GM12801 (cell line): ENCODE measurements around the gene HYAL1.

Experiments used
- TF ChIP-seq, protein P1 (sequence below): IDR thresholded peaks from one replicate; pipeline ENCODE4 v1.5.1; 2011; ENCODE audit warnings: control low read depth; ENCODE audit not compliant: insufficient read length; ENCODE audit errors: extremely low read depth

The HYAL1 gene

DNA sequence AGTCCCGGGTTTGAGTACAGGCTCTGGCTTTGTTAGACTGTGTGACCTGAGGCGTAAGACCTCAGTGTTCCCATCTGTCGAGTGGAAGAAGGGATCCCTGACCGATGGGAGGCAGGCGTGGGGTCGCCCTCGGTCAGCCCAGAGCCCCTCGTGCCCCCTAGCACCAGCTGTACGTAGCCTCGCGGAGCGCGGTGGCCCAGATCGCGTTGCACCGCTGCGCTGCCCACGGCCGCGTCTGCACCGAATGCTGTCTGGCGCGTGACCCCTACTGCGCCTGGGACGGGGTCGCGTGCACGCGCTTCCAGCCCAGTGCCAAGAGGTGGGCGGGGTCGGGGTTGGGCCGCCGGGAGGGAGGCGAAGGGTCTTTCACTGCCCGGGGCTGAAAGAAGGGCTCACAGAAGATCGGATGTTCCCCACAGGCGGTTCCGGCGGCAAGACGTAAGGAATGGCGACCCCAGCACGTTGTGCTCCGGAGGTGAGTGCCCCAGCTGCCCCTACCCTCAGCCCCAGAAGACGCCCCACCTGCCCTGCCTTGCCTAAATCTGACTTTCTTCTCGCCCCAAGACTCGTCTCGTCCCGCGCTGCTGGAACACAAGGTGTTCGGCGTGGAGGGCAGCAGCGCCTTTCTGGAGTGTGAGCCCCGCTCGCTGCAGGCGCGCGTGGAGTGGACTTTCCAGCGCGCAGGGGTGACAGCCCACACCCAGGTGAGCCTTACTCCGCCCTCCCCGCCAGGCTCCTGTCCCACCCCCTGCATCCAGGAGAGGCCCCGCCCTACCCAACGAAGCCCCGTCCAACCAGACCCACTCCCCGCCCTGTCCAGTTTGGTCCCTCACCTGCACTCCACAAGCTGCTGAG lies 28.0 kb downstream of the HYAL1 start:
- TF ChIP-seq, protein P1, sequence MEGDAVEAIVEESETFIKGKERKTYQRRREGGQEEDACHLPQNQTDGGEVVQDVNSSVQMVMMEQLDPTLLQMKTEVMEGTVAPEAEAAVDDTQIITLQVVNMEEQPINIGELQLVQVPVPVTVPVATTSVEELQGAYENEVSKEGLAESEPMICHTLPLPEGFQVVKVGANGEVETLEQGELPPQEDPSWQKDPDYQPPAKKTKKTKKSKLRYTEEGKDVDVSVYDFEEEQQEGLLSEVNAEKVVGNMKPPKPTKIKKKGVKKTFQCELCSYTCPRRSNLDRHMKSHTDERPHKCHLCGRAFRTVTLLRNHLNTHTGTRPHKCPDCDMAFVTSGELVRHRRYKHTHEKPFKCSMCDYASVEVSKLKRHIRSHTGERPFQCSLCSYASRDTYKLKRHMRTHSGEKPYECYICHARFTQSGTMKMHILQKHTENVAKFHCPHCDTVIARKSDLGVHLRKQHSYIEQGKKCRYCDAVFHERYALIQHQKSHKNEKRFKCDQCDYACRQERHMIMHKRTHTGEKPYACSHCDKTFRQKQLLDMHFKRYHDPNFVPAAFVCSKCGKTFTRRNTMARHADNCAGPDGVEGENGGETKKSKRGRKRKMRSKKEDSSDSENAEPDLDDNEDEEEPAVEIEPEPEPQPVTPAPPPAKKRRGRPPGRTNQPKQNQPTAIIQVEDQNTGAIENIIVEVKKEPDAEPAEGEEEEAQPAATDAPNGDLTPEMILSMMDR: no peak

DNA sequence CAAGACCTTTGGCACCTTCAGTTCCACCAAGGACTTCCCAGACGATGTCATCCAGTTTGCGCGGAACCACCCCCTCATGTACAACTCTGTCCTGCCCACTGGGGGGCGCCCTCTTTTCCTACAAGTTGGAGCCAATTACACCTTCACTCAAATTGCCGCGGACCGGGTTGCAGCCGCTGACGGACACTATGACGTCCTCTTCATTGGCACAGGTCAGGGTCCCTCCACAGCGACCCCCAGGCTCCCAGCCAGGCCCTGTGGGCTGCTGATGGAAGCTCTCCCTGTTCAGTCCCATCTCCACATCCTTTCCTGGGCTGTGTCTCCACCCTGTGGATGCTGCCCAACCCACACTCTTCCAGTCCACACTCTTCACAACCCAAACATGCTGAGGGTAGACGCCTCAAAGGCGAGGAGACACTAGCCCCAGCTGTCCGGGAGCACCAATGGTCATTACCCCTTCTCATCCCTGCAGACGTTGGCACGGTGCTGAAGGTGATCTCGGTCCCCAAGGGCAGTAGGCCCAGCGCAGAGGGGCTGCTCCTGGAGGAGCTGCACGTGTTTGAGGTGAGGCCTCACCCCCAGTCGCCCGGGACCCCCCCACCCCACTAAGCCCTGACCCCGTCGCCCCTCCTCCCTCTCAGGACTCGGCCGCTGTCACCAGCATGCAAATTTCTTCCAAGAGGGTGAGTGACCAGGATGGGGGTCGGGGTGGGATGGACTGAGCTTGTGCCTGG lies 28.8 kb downstream of the HYAL1 start:
- TF ChIP-seq, protein P1: no peak

DNA sequence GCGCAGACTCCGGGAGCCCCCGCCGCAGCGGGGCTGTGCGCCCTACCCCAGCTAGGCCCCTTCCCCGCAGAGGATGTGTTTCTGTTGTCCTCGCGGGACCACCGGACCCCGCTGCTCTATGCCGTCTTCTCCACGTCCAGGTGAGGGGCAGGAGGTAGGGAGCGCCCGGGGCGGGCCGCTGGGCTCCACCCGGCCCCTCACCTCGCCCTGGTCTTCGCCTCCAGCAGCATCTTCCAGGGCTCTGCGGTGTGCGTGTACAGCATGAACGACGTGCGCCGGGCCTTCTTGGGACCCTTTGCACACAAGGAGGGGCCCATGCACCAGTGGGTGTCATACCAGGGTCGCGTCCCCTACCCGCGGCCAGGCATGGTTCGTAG lies 29.7 kb downstream of the HYAL1 start:
- TF ChIP-seq, protein P1: no peak

DNA sequence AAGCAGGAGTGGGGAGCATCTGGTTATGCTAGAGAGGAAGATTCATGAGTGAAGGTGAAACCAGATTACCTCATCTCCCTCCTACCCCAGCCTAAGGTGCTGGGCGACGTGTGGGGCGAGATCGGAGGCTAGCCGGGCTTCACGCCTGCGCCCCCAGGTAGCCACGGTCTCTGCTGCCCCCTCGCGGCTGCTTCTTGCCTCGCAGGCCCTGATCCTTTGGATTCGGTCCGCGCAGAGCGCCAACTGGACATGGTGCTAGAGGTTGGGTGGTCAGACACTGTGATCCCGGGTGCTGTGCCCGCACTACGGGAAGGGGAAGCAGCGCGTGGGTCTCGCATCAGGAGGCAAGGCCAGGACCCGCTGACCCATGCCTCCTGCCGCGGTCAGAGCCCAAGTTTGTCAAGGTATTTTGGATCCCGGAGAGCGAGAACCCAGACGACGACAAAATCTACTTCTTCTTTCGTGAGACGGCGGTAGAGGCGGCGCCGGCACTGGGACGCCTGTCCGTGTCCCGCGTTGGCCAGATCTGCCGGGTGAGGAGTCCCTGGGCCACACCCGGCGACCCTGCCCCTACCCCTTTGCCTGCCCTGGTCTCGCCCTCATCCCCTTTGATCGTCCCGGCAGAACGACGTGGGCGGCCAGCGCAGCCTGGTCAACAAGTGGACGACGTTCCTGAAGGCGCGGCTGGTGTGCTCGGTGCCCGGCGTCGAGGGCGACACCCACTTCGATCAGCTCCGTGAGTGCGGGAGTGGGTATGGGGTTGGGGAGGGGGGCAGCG lies 30.3 kb downstream of the HYAL1 start:
- TF ChIP-seq, protein P1: no peak

DNA sequence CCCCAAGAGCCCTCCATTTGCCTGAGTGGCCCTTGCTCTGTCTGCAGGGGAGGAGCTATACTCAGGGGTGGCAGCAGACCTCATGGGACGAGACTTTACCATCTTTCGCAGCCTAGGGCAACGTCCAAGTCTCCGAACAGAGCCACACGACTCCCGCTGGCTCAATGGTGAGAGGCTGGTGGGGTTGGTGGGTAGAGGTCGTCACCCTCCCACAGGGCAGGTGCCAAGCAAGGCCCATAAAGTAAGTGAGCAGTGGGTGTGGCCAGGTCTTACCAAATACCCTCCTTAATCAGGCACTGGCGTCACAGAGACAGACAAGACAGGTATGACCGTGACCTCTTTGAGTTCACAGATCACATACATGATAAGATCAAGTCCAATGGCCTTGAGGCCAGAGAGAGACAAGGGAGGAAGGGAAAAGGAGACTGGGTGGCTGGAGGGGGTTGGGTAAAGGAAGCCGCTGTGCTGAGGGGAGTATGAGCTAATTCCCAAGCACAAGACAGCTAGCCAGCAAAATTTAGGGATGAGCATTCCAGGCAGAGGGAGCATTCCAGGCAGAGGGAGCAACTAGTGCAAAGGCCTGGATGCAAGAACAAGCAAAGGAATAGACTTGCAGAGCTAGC lies 31.9 kb downstream of the HYAL1 start:
- TF ChIP-seq, protein P1: no peak

DNA sequence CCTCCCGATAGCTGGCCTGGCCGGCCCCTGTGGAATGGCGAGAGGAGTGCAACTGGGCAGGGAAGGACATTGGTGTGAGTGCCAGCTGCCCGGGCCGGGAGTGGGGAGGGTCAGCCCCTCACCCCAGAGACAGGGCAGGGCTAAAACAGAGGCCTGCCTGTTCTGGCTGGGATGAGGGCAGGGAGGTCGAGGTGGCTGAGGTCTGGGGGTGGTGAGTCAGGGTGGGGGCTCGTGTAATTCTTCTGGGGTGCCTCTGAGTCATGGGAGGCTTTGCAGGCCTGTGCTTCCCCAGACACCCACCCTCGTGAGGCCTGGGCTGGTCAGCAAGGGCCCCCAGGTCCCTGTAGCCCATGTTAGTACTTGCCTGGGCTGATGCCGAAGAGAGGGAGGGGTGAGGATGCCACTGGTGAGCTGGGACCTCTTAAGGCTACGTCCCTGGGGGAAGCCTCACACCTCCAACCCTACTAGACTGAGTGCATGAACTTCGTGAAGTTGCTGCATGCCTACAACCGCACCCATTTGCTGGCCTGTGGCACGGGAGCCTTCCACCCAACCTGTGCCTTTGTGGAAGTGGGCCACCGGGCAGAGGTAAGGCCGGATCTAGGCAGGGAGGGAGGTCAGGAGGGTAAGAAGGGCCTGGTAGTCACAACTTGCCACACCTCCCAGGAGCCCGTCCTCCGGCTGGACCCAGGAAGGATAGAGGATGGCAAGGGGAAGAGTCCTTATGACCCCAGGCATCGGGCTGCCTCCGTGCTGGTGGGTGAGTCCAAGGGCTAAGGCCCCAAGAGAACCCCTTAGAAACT lies 32.8 kb downstream of the HYAL1 start:
- TF ChIP-seq, protein P1: no peak
